Effector memory CD8-positive, alpha-beta T cell (primary cell): ENCODE results near the gene SERGEF.

Experiments
- ATAC-seq: fragments of 150-1000 bp; cut with Tn5 transposase; replicated peaks from 2 replicates; pipeline ENCODE4 v1.10.0; 2021; ENCODE audit warnings: mild to moderate bottlenecking, moderate library complexity
- DNase-seq, 3 experiments: peaks; one replicate each; pipeline ENCODE4 v3.0.0; 2021
- H3K27ac Mint-ChIP-seq, 2 donors: one replicate each; pipeline ENCODE4 v1.8.0; 2022; ENCODE audit warnings: mild to moderate bottlenecking in 2 of 2, mixed read lengths in 2 of 2, moderate library complexity in 2 of 2
- H3K27me3 Mint-ChIP-seq, 2 donors: one replicate each; pipeline ENCODE4 v1.8.0; 2022; ENCODE audit warnings: mixed read lengths in 2 of 2
- H3K36me3 Mint-ChIP-seq: one replicate; pipeline ENCODE4 v1.8.0; 2022; ENCODE audit warnings: mild to moderate bottlenecking, moderate library complexity, mixed read lengths; ENCODE audit not compliant: insufficient read depth
- H3K4me1 Mint-ChIP-seq, 2 donors: one replicate each; pipeline ENCODE4 v1.8.0; 2022; ENCODE audit warnings: low read depth in 2 of 2, mixed read lengths in 2 of 2
- H3K4me3 Mint-ChIP-seq, 2 donors: one replicate each; pipeline ENCODE4 v1.8.0; 2022; ENCODE audit warnings: mild to moderate bottlenecking in 2 of 2, mixed read lengths in 2 of 2, moderate library complexity in 2 of 2
- H3K9me3 Mint-ChIP-seq, 2 donors: one replicate each; pipeline ENCODE4 v1.8.0; 2022; ENCODE audit warnings: mixed read lengths in 2 of 2

Gene SERGEF

GRCh38 chr11:17930544-17931125 is 82.2 kb downstream of the SERGEF start:
- Mint-ChIP-seq H3K4me1 (peaks cover 0 to 2% of the 10 kb centered on the region in 2 donors), H3K4me3 (no peak overlapping the region), H3K27me3 (no peaks in the 10 kb centered on the region), H3K36me3 (peaks cover 7% of the 10 kb centered on the region), H3K27ac (no peak overlapping the region), H3K9me3 (peaks cover 0 to 3% of the 10 kb centered on the region in 2 donors)
- DNase-seq (no peak), ATAC-seq (no peak)

DNA sequence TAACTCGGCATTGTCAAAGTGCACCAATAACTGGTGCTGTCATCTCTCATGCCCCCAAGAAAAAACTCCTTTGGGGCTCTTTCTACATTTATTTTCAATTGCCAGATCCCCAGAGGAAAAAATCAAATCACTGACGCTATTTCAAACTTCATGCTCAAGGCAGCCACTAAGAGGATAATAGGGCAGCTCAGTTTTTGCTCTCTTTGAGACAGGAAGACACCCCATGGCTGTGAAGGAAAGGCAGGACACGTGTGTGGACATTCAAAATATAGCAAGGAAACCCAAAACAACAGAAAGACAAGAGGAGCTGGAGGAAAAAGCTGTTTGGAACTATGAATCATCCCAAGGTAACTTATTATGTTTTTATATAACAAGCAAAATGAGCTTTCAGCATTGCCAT is 83.7 kb downstream of the SERGEF start:
- H3K36me3 Mint-ChIP-seq, result peaks cover 7% of the 10 kb centered on the region
- H3K4me3 Mint-ChIP-seq, result no peak overlapping the region
- no peaks in the 10 kb centered on the region for H3K27me3 Mint-ChIP-seq
- DNase-seq (no peak), ATAC-seq (no peak)
- H3K27ac Mint-ChIP-seq, result no peak overlapping the region
- peaks cover 0 to 3% of the 10 kb centered on the region in 2 donors for H3K9me3 Mint-ChIP-seq
- H3K4me1 Mint-ChIP-seq, result peaks cover 0 to 4% of the 10 kb centered on the region in 2 donors

DNA sequence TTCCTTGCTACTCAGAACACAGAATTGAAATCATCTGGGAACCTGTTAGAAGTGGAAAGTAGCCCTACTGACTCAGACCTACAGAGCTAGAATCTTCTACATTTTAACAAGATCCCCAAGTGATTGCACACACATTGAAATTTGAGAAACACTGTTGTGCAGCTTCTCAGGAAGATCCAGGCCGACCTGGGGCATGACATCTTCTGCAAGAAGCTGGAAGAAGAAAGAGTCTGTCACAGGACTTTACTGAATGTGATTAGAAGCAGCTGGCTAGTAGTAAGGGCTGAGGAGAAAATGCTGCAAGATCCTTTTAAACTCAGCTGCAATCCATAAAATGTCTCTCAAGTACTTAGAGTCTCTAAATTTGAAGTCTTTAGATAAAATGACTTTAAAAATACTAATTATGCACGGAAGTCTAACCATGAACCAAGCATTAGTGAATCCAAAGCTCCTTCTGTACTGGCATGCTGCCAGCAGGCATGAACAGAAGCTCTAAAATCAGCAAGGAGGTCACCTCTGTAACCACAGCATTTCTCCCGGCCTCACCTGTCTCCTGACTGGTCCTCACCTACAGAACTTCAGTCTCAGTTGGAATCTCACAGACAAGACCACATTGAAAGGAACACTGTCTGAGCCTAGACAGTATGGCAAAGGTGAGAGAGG is 85.0 kb downstream of the SERGEF start:
- H3K27me3 Mint-ChIP-seq, result no peaks in the 10 kb centered on the region
- peaks cover 0 to 3% of the 10 kb centered on the region in 2 donors for H3K9me3 Mint-ChIP-seq
- H3K4me3 Mint-ChIP-seq, result no peak overlapping the region
- peaks cover 4 to 6% of the 10 kb centered on the region in 2 donors for H3K4me1 Mint-ChIP-seq
- peaks cover 11% of the 10 kb centered on the region for H3K36me3 Mint-ChIP-seq
- ATAC-seq, result no peak
- no peak for DNase-seq
- H3K27ac Mint-ChIP-seq, result no peak overlapping the region

- DNase-seq, result no peak
- no peak overlapping the region for H3K27ac Mint-ChIP-seq
- H3K9me3 Mint-ChIP-seq, result no peaks in the 10 kb centered on the region
- H3K36me3 Mint-ChIP-seq, result peaks cover 11% of the 10 kb centered on the region
- no peak overlapping the region for H3K4me3 Mint-ChIP-seq
- no peaks in the 10 kb centered on the region for H3K27me3 Mint-ChIP-seq
- H3K4me1 Mint-ChIP-seq, result peaks cover 4 to 7% of the 10 kb centered on the region in 2 donors
- no peak for ATAC-seq
Observed at GRCh38 chr11:17927041-17927440, 85.8 kb downstream of the SERGEF start.

- ATAC-seq (no peak), DNase-seq (no peak)
- no peaks in the 10 kb centered on the region for H3K9me3 Mint-ChIP-seq
- H3K4me1 Mint-ChIP-seq, result peaks cover 4 to 7% of the 10 kb centered on the region in 2 donors
- peaks cover 14% of the 10 kb centered on the region for H3K36me3 Mint-ChIP-seq
- peak overlapping the region in 1 of 2 donors; percentile 72 for H3K27ac Mint-ChIP-seq
- H3K4me3 Mint-ChIP-seq, result no peak overlapping the region
- no peaks in the 10 kb centered on the region for H3K27me3 Mint-ChIP-seq
Observed at GRCh38 chr11:17924713-17925112, 88.1 kb downstream of the SERGEF start.

DNA sequence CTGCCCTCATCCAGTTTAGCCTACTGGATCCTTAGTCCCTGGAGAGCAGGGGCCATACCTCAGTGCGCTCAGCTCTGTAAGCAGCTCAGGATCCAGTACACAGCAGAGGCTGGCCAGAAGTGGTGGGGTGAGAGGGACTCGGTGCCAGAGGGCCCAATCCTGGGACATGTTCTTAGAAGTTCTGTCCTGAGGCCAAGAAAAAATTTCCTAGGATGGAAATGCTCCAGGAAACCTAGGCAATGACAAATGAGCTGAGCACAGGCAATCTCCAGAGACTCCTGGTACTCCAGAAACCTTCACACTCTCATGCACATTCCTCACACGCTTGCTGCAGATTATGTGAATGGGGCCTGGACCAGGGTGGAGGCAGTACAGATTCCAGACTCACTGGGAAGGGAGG is 89.6 kb downstream of the SERGEF start:
- Mint-ChIP-seq H3K27ac (no peak overlapping the region), H3K9me3 (no peaks in the 10 kb centered on the region), H3K4me3 (no peak overlapping the region), H3K36me3 (peaks cover 16% of the 10 kb centered on the region), H3K27me3 (no peaks in the 10 kb centered on the region), H3K4me1 (peaks cover 4 to 7% of the 10 kb centered on the region in 2 donors)
- ATAC-seq, result no peak
- no peak for DNase-seq

DNA sequence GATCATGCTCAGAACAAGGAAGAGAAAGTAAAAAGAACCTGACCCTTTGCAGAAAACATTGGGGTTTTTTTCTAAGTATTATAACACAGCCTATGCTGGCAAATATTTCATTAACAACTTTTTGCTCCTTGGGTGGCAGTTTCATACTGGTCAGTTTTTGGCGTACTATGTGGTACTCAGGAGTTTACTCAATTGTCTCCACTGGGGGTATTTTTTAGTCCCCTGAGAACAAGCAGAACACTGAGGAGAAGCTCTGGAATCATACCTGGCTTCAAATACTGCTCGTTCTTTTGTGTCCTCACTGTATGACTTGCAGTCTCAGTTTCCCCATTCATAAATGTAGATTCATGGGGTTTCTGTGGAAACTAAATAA is 90.4 kb downstream of the SERGEF start:
- Mint-ChIP-seq H3K27me3 (no peaks in the 10 kb centered on the region), H3K36me3 (peaks cover 14% of the 10 kb centered on the region), H3K27ac (no peak overlapping the region), H3K4me3 (no peak overlapping the region), H3K4me1 (peaks cover 4 to 7% of the 10 kb centered on the region in 2 donors), H3K9me3 (no peaks in the 10 kb centered on the region)
- ATAC-seq (no peak), DNase-seq (no peak)

- peaks cover 4 to 7% of the 10 kb centered on the region in 2 donors for H3K4me1 Mint-ChIP-seq
- H3K27ac Mint-ChIP-seq, result peak overlapping the region; percentile 1 to 4
- no peak for ATAC-seq
- H3K4me3 Mint-ChIP-seq, result no peak overlapping the region
- no peaks in the 10 kb centered on the region for H3K9me3 Mint-ChIP-seq
- H3K27me3 Mint-ChIP-seq, result no peaks in the 10 kb centered on the region
- no peak for DNase-seq
- peaks cover 10% of the 10 kb centered on the region for H3K36me3 Mint-ChIP-seq
Observed at GRCh38 chr11:17921659-17922415, 91.0 kb downstream of the SERGEF start.

GRCh38 chr11:17918049-17918605 is 94.7 kb downstream of the SERGEF start:
- ATAC-seq, result no peak
- Mint-ChIP-seq H3K36me3 (peaks cover 8% of the 10 kb centered on the region), H3K4me1 (peaks cover 3 to 4% of the 10 kb centered on the region in 2 donors), H3K27ac (no peak overlapping the region), H3K9me3 (no peaks in the 10 kb centered on the region), H3K4me3 (no peak overlapping the region), H3K27me3 (no peaks in the 10 kb centered on the region)
- no peak for DNase-seq

- Mint-ChIP-seq H3K9me3 (no peaks in the 10 kb centered on the region), H3K27ac (no peak overlapping the region), H3K4me3 (no peak overlapping the region), H3K27me3 (no peaks in the 10 kb centered on the region), H3K36me3 (peaks cover 8% of the 10 kb centered on the region), H3K4me1 (peaks cover 0 to 3% of the 10 kb centered on the region in 2 donors)
- DNase-seq, result no peak
- ATAC-seq, result no peak
Observed at GRCh38 chr11:17917556-17917955, 95.3 kb downstream of the SERGEF start.

DNA sequence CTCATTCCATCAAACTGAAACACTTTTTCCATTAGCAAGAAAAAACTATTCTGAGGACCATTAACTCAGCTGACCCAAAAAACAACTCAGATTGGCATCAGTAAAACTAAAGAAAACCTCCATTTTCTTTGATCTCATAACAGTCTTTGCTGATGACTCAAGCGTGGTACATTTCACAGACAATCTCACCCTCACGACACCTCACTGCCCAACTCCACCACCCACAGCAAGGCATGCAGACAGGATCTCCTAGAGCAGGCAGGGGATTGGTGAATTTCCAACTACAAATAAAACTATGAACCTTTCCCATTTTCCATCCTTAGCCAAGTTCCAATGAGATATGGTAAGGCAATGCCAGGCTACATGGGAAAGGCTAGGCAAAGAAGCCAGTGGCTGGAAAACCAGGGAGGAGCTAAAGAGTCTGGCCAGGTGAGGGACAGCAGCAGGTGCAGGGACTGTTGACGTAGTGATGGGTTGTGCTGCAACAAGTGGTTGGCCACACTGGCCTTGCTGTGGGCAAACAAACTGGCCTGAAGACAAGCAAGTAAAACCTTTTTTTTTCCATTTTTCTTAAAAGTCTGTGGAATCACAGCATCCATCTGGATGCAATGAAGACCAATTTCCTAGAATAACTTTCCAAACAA is 97.2 kb downstream of the SERGEF start:
- Mint-ChIP-seq H3K36me3 (peaks cover 8% of the 10 kb centered on the region), H3K27me3 (no peaks in the 10 kb centered on the region), H3K27ac (no peak overlapping the region), H3K4me3 (no peak overlapping the region), H3K9me3 (no peaks in the 10 kb centered on the region), H3K4me1 (peaks cover 0 to 2% of the 10 kb centered on the region in 2 donors)
- no peak for DNase-seq
- ATAC-seq, result no peak

DNA sequence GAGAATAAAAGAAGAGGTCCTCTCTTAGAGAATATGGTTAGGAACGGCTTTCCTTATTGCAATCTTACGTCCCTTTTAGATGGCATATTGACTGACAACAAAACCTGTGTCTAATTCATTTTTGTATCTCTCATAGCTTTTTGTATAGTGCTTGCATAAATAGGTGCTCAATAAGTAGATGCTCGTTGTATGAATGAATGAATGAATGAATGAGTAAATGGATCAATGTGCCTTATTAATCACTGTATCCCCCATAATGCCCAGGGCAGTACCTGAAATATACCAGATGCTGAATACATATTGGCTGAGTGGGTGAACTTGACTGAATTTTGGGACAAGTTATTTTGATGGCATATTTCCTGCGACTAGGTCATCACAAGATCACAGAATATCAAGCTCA is 97.9 kb downstream of the SERGEF start:
- H3K27me3 Mint-ChIP-seq, result no peaks in the 10 kb centered on the region
- H3K4me3 Mint-ChIP-seq, result no peak overlapping the region
- H3K27ac Mint-ChIP-seq, result no peak overlapping the region
- H3K4me1 Mint-ChIP-seq, result peaks cover 2 to 3% of the 10 kb centered on the region in 2 donors
- DNase-seq (no peak), ATAC-seq (no peak)
- H3K9me3 Mint-ChIP-seq, result no peaks in the 10 kb centered on the region
- H3K36me3 Mint-ChIP-seq, result peaks cover 11% of the 10 kb centered on the region

DNA sequence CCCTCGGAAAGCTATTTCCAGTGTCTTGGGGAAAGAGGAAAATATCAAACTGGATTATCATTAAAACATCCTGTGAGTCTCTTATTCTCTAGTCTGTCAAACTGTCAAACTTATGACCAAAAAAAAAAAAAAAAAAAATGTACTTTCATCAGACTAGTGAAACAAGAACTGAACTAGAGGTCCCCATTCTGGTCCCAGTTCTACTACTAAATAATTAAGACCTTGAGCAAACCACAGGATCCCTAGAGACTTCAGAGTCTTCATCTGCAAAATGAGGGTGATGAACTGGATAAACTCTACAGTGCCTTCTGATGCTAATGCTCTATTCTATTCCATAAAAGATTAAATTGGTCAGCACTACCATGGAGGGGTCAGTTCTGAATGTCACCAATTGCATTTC is 105.8 kb downstream of the SERGEF start:
- no peak overlapping the region for H3K4me3 Mint-ChIP-seq
- H3K9me3 Mint-ChIP-seq, result no peaks in the 10 kb centered on the region
- H3K4me1 Mint-ChIP-seq, result peaks cover 6 to 15% of the 10 kb centered on the region in 2 donors
- ATAC-seq (no peak), DNase-seq (no peak)
- no peak overlapping the region for H3K27ac Mint-ChIP-seq
- no peaks in the 10 kb centered on the region for H3K27me3 Mint-ChIP-seq
- peaks cover 7% of the 10 kb centered on the region for H3K36me3 Mint-ChIP-seq
